GM10248 (cell line): ENCODE measurements around the gene CARD16.
"Not testable (repeated sequence)": the region's sequence is repeated elsewhere in the genome, so short reads cannot be mapped to it uniquely, and the experiment has no call there.

Source experiments
- CTCF ChIA-PET: fragments of 300-600 bp; sonication (Branson Sonifier 250); formaldehyde crosslinking; extraction: SDS; loops from one replicate; lab custom pipeline; 2021; ENCODE audit warnings: antibody characterized with exemption; lab: Yijun Ruan, JAX
- POLR2A ChIA-PET: fragments of 350-650 bp; sonication (Branson Sonifier 250); formaldehyde crosslinking; extraction: SDS; loops from one replicate; lab custom pipeline; 2020; ENCODE audit warnings: antibody characterized with exemption; lab: Yijun Ruan, JAX
- DNase-seq: peaks from one replicate; pipeline ENCODE4 v3.0.0; 2012; ENCODE audit errors: extremely low spot score
- CTCF ChIP-seq: IDR thresholded peaks from 2 replicates; pipeline ENCODE4 v1.5.1; 2012; ENCODE audit warnings: mild to moderate bottlenecking, low read depth; ENCODE audit errors: extremely low read depth, missing control alignments, control extremely low read depth

Gene CARD16

GRCh38 chr11:105042178-105042577 is 3.0 kb downstream of the CARD16 start:
- ChIA-PET CTCF (no interaction called here), POLR2A (no interaction called here)
- DNase-seq = no peak
- no peak for TF ChIP-seq CTCF

- ChIA-PET POLR2A (interaction anchor here (0.6 kb wide), 1 partner anchor 16 kb away, joined by 3 read pairs; no protein-coding TSS in a partner anchor), CTCF (interaction anchor here (1.1 kb wide), 1 partner anchor 40 kb away, joined by 3 read pairs; no protein-coding TSS in a partner anchor)
- DNase-seq = no peak
- no peak for TF ChIP-seq CTCF
Measured at GRCh38 chr11:105040703-105041102, 4.4 kb downstream of the CARD16 start.

GRCh38 chr11:105034813-105035620 is 10.1 kb downstream of the CARD16 start, which contains the start of gene CASP1:
TSS of gene CASP1 (minus strand) at chr11:105035144. CDS start at chr11:105035113, 31 bp downstream.
- no peak for TF ChIP-seq CTCF
- POLR2A ChIA-PET = no interaction called here
- CTCF ChIA-PET = interaction anchor here (0.9 to 1.0 kb wide), 2 partner anchors 14 to 34 kb away, joined by 3 read pairs; no protein-coding TSS in a partner anchor
- peak; percentile 22 for DNase-seq

- POLR2A ChIA-PET, CTCF ChIA-PET, DNase-seq: not testable (repeated sequence)
Measured at GRCh38 chr11:105034388-105034787, 10.7 kb downstream of the CARD16 start.

GRCh38 chr11:105033781-105034180 is 11.4 kb downstream of the CARD16 start:
- ChIA-PET POLR2A (no interaction called here), CTCF (interaction anchor here (2.2 kb wide), 1 partner anchor 11 kb away, joined by 5 read pairs; the partner anchor contains the start of gene CASP5)
- no peak for TF ChIP-seq CTCF
- no peak for DNase-seq

GRCh38 chr11:105033343-105033742 is 11.8 kb downstream of the CARD16 start:
- TF ChIP-seq CTCF = no peak
- DNase-seq = no peak
- ChIA-PET CTCF (interaction anchor here (2.2 kb wide), 1 partner anchor 11 kb away, joined by 5 read pairs; the partner anchor contains the start of gene CASP5), POLR2A (no interaction called here)

- DNase-seq = no peak
- no peak for TF ChIP-seq CTCF
- CTCF ChIA-PET = interaction anchor here (2.2 kb wide), 1 partner anchor 10 kb away, joined by 5 read pairs; the partner anchor contains the start of gene CASP5
- POLR2A ChIA-PET = no interaction called here
Measured at GRCh38 chr11:105032495-105032894, 12.6 kb downstream of the CARD16 start.
